Motor neuron (in vitro differentiated cells): Measurements from ENCODE around the gene MLN. TPM values are rescaled to one million over a fixed set of nuclear protein-coding genes. Genes with fewer than 3 reads are reported as not detected.
"Not testable (repeated sequence)": the region's sequence is repeated elsewhere in the genome, so short reads cannot be mapped to it uniquely, and the experiment has no call there.

Experiments used
- ATAC-seq, 8 experiments: fragments of 200-7000 bp; cut with Tn5 transposase; replicated peaks in 6 of 8; 2 replicates each; pipeline ENCODE4 v1.8.0; 2021; ENCODE audit warnings: mild to moderate bottlenecking in 8 of 8, moderate library complexity in 8 of 8
- H3K27ac ChIP-seq, 2 donors: fragments of 250-450 bp; sonication (Bioruptor Pico); 2 replicates each; pipeline ENCODE4 v1.9.0; 2021; ENCODE audit warnings: antibody characterized with exemption in 2 of 2, mild to moderate bottlenecking in 2 of 2, moderate library complexity in 1 of 2
- H3K4me1 ChIP-seq, 2 donors: fragments of 250-450 bp; sonication (Bioruptor Pico); replicated peaks in 1 of 2; 2 replicates each; pipeline ENCODE4 v1.6.1; 2021; ENCODE audit warnings: antibody characterized with exemption in 2 of 2, mild to moderate bottlenecking in 2 of 2, moderate library complexity in 1 of 2
- H3K4me3 ChIP-seq, 5 donors: fragments of 250-450 bp; sonication (Bioruptor Pico); 2 replicates each; pipeline ENCODE4 v1.9.0; 2021; ENCODE audit warnings: antibody characterized with exemption in 5 of 5, mild to moderate bottlenecking in 5 of 5, moderate library complexity in 4 of 5
- WGBS, 10 experiments: fragments of 450-650 bp; shearing (Covaris generic); methylation state at CpG; one replicate each; pipeline ENCODE4 v1.0.0; 2022; 5-methylcytosine and 5-hydroxymethylcytosine counted together
- in situ Hi-C, 9 experiments: fragments of 400-800 bp; cut with MboI; loops; one replicate each; pipeline ENCODE4 v1.15.0; 2021; ENCODE audit warnings: low sequenced_read_pairs in 9 of 9, low pct_unique_long_range_greater_than_20kb in 2 of 9; ENCODE audit not compliant: unreplicated experiment in 9 of 9
- total RNA-seq, 8 experiments: library from RNA; unstranded; fragments of 300-600 nt; gene quantifications; 2 replicates each; pipeline versions ENCODE4 v1.2.3 to v1.2.4, GENCODE V29; 2022

MLN gene
- total RNA-seq, 8 experiments from 2014 or later = 0.38 to 0.96 TPM; not detected in 6

GRCh38 chr6:33841868-33842267 is 38.1 kb upstream of the MLN start:
- Histone ChIP-seq H3K4me1 (peaks cover 53 to 61% of the 10 kb centered on the region in 2 donors), H3K4me3 (no peak overlapping the region), H3K27ac (no peak overlapping the region)
- 94 to 100% (median 100%) methylated on average over 1 to 4 of the region's 4 CpGs; no CpG with 5 or more reads in 2 of the 10 experiments for WGBS, 10 experiments
- in situ Hi-C loops = no loop called here
- no peak for ATAC-seq

GRCh38 chr6:33841070-33841469 is 37.3 kb upstream of the MLN start:
- Histone ChIP-seq H3K27ac (no peak overlapping the region), H3K4me3 (no peak overlapping the region), H3K4me1 (peaks cover 53 to 61% of the 10 kb centered on the region in 2 donors)
- ATAC-seq = no peak
- WGBS, 10 experiments = 80% methylated on average over 1 of the region's 3 CpGs; no CpG with 5 or more reads in 9 of the 10 experiments
- in situ Hi-C loops = no loop called here

- WGBS, 10 experiments = 20 to 100% (median 83%) methylated on average over 2 to 10 of the region's 12 CpGs; no CpG with 5 or more reads in 1 of the 10 experiments
- Histone ChIP-seq H3K4me1 (peaks cover 53 to 61% of the 10 kb centered on the region in 2 donors), H3K27ac (no peak overlapping the region), H3K4me3 (no peak overlapping the region)
- ATAC-seq = peak; percentile 53 to 93 (median 69)
- in situ Hi-C loops = no loop called here
Measured at GRCh38 chr6:33840048-33840926, 36.5 kb upstream of the MLN start.

- 20 to 100% (median 83%) methylated on average over 1 to 8 of the region's 11 CpGs; no CpG with 5 or more reads in 3 of the 10 experiments for WGBS, 10 experiments
- peak in 2 of 8 experiments; percentile 6 to 17 for ATAC-seq
- in situ Hi-C loops = no loop called here
- peaks cover 53 to 61% of the 10 kb centered on the region in 2 donors for H3K4me1 ChIP-seq
- no peak overlapping the region for H3K4me3 ChIP-seq
- H3K27ac ChIP-seq = peak overlapping the region in 1 of 2 donors; percentile 2
Measured at GRCh38 chr6:33839399-33840047, 35.7 kb upstream of the MLN start.

GRCh38 chr6:33838983-33839382 is 35.2 kb upstream of the MLN start:
- in situ Hi-C loops = no loop called here
- Histone ChIP-seq H3K27ac (peak overlapping the region in 1 of 2 donors; percentile 3), H3K4me3 (no peak overlapping the region), H3K4me1 (peaks cover 53 to 58% of the 10 kb centered on the region in 2 donors)
- 50 to 85% methylated on average over 3 to 5 of the region's 10 CpGs; no CpG with 5 or more reads in 8 of the 10 experiments for WGBS, 10 experiments
- ATAC-seq = peak in 5 of 8 experiments; percentile 34 to 62 (median 54)

- Histone ChIP-seq H3K4me1 (peaks cover 44 to 50% of the 10 kb centered on the region in 2 donors), H3K4me3 (no peak overlapping the region), H3K27ac (peak overlapping the region in 1 of 2 donors; percentile 3)
- WGBS, 10 experiments = 29 to 80% (median 36%) methylated on average over 1 to 3 of the region's 12 CpGs; no CpG with 5 or more reads in 6 of the 10 experiments
- in situ Hi-C loops = no loop called here
- peak in 7 of 8 experiments; percentile 14 to 35 (median 20) for ATAC-seq
Measured at GRCh38 chr6:33837971-33838665, 34.3 kb upstream of the MLN start.

- peaks cover 35 to 39% of the 10 kb centered on the region in 2 donors for H3K4me1 ChIP-seq
- WGBS, 10 experiments = 0 to 100% (median 71%) methylated on average over 1 to 3 of the region's 3 CpGs; no CpG with 5 or more reads in 3 of the 10 experiments
- H3K4me3 ChIP-seq = no peak overlapping the region
- in situ Hi-C loops = no loop called here
- no peak overlapping the region for H3K27ac ChIP-seq
- ATAC-seq = no peak
Measured at GRCh38 chr6:33836806-33837469, 33.1 kb upstream of the MLN start.

GRCh38 chr6:33834401-33835392 is 30.9 kb upstream of the MLN start:
- in situ Hi-C loops = no loop called here
- 83 to 100% (median 93%) methylated on average over 5 to 12 of the region's 22 CpGs; no CpG with 5 or more reads in 4 of the 10 experiments for WGBS, 10 experiments

GRCh38 chr6:33833599-33833998 is 29.8 kb upstream of the MLN start:
- WGBS, 10 experiments = 55 to 100% (median 82%) methylated on average over 1 to 3 of the region's 6 CpGs; no CpG with 5 or more reads in 4 of the 10 experiments
- no peak overlapping the region for H3K27ac ChIP-seq
- in situ Hi-C loops = no loop called here

More at GRCh38 chr6:33834401-33835392, 30.9 kb upstream of the MLN start:
- ATAC-seq = no peak
- Histone ChIP-seq H3K4me1 (peaks cover 20 to 28% of the 10 kb centered on the region in 2 donors), H3K4me3 (no peak overlapping the region), H3K27ac (no peak overlapping the region)

GRCh38 chr6:33832831-33833230 is 29.0 kb upstream of the MLN start:
- H3K4me1 ChIP-seq = peaks cover 16 to 23% of the 10 kb centered on the region in 2 donors
- H3K4me3 ChIP-seq, H3K27ac ChIP-seq, ATAC-seq, in situ Hi-C loops: not testable (repeated sequence)
- no CpG with 5 or more reads among the region's 32 CpGs for WGBS, 10 experiments

More at GRCh38 chr6:33833599-33833998, 29.8 kb upstream of the MLN start:
- ATAC-seq = no peak
- H3K4me1 ChIP-seq = peaks cover 16 to 23% of the 10 kb centered on the region in 2 donors
- H3K4me3 ChIP-seq = no peak overlapping the region

- H3K4me1 ChIP-seq = peaks cover 26 to 32% of the 10 kb centered on the region in 2 donors
- H3K4me3 ChIP-seq, H3K27ac ChIP-seq, in situ Hi-C loops: not testable (repeated sequence)
- 29 to 94% (median 65%) methylated on average over 1 to 3 of the region's 5 CpGs; no CpG with 5 or more reads in 4 of the 10 experiments for WGBS, 10 experiments
- peak in 2 of 8 experiments; percentile 38 to 53 for ATAC-seq
Measured at GRCh38 chr6:33831725-33832124, 27.9 kb upstream of the MLN start.
